DND-41 (cell line): Measurements from ENCODE around the gene PAH.

Source experiments
- ATAC-seq: fragments of 200-7000 bp; cut with Tn5 transposase; 3 replicates; pipeline ENCODE4 v1.9.1; 2021; ENCODE audit warnings: low read depth; ENCODE audit not compliant: insufficient read depth
- DNase-seq: peaks from one replicate; pipeline ENCODE4 v3.0.0-alpha.2; 2020
- H2AFZ ChIP-seq: 2 replicates; pipeline ENCODE4 v1.6.0; 2012; ENCODE audit warnings: low read depth, low read length
- H3K27ac ChIP-seq: 2 replicates; pipeline ENCODE4 v1.5.1; 2012; ENCODE audit warnings: low read length, inconsistent platforms
- H3K27me3 ChIP-seq: fragments of 200-600 bp; sonication (generic); 2 replicates; pipeline ENCODE4 v1.6.0; 2012; ENCODE audit warnings: low read length, mild to moderate bottlenecking, inconsistent platforms; ENCODE audit not compliant: insufficient read depth, poor library complexity
- H3K36me3 ChIP-seq: 2 replicates; pipeline ENCODE4 v1.5.1; 2012; ENCODE audit warnings: low read length, inconsistent platforms; ENCODE audit not compliant: insufficient read depth
- H3K4me1 ChIP-seq: 2 replicates; pipeline ENCODE4 v1.5.1; 2012; ENCODE audit warnings: mild to moderate bottlenecking, low read length; ENCODE audit not compliant: insufficient read depth
- H3K4me2 ChIP-seq: 2 replicates; pipeline ENCODE4 v1.6.0; 2012; ENCODE audit warnings: mild to moderate bottlenecking, moderate library complexity, low read length, inconsistent platforms; ENCODE audit not compliant: insufficient read depth
- H3K4me3 ChIP-seq, 2 experiments: fragments of 200-600 bp in 1 of 2; shearing (Covaris generic) in 1 of 2; 2 replicates each; pipeline ENCODE4 v1.5.1; 2012 to 2016; ENCODE audit warnings: inconsistent platforms in 2 of 2, low read length in 2 of 2, mild to moderate bottlenecking in 2 of 2, low read depth in 1 of 2, moderate library complexity in 1 of 2
- H3K79me2 ChIP-seq: 2 replicates; pipeline ENCODE4 v1.6.0; 2012; ENCODE audit warnings: low read length, inconsistent platforms; ENCODE audit not compliant: insufficient read depth
- H3K9ac ChIP-seq: 2 replicates; pipeline ENCODE4 v1.6.0; 2012; ENCODE audit warnings: low read depth, mild to moderate bottlenecking, inconsistent platforms, low read length, moderate library complexity
- H3K9me3 ChIP-seq: 2 replicates; pipeline ENCODE4 v1.5.1; 2012; ENCODE audit warnings: low read length, moderate library complexity, mild to moderate bottlenecking, inconsistent platforms; ENCODE audit not compliant: insufficient read depth, severe bottlenecking
- H4K20me1 ChIP-seq: 2 replicates; pipeline ENCODE4 v1.6.0; 2012; ENCODE audit warnings: low read length; ENCODE audit not compliant: insufficient read depth
- EZH2 ChIP-seq: IDR thresholded peaks from 3 replicates; pipeline ENCODE4 v1.6.1; 2012; ENCODE audit warnings: borderline replicate concordance, low read depth, mild to moderate bottlenecking, moderate library complexity, low read length, inconsistent platforms; ENCODE audit not compliant: severe bottlenecking
- TF ChIP-seq, protein P1 (sequence below): IDR thresholded peaks from 2 replicates; pipeline ENCODE4 v1.5.1; 2012; ENCODE audit warnings: borderline replicate concordance, low read length, moderate library complexity, mild to moderate bottlenecking; ENCODE audit not compliant: poor library complexity, severe bottlenecking; ENCODE audit errors: extremely low read depth

The PAH gene

DNA sequence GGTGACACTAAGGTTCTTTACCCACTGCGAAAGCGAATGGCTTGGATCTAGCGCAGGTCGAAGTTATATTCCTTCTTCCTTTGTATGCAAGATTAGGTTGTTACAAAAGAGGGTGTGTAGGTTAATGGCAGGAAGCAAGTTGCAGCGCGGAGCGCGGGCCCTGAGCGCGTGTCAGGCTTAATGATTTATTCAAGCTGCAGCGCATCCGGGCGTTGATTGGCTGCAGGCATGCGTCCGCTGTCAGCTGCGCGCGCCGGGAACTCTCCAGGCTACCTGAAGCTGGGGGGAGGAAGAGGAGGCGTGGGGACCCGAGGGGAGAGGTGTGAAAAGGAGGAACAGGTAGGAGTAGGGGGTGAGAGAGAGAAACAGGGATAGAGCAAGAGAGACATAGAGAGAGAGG, 47.8 kb upstream of the PAH start:
- Histone ChIP-seq H3K4me1 (no peaks in the 10 kb centered on the region), H3K36me3 (no peaks in the 10 kb centered on the region), H3K27me3 (peaks cover 3% of the 10 kb centered on the region), H4K20me1 (no peaks in the 10 kb centered on the region), H3K4me2 (no peak overlapping the region), H3K9ac (no peak overlapping the region), H3K27ac (no peak overlapping the region), H3K79me2 (no peaks in the 10 kb centered on the region), H2AFZ (no peak overlapping the region), H3K9me3 (no peaks in the 10 kb centered on the region), H3K4me3 (no peak overlapping the region)
- DNase-seq (no peak), ATAC-seq (no peak)
- no peak for TF ChIP-seq EZH2
- TF ChIP-seq, protein P1, sequence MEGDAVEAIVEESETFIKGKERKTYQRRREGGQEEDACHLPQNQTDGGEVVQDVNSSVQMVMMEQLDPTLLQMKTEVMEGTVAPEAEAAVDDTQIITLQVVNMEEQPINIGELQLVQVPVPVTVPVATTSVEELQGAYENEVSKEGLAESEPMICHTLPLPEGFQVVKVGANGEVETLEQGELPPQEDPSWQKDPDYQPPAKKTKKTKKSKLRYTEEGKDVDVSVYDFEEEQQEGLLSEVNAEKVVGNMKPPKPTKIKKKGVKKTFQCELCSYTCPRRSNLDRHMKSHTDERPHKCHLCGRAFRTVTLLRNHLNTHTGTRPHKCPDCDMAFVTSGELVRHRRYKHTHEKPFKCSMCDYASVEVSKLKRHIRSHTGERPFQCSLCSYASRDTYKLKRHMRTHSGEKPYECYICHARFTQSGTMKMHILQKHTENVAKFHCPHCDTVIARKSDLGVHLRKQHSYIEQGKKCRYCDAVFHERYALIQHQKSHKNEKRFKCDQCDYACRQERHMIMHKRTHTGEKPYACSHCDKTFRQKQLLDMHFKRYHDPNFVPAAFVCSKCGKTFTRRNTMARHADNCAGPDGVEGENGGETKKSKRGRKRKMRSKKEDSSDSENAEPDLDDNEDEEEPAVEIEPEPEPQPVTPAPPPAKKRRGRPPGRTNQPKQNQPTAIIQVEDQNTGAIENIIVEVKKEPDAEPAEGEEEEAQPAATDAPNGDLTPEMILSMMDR, result no peak

DNA sequence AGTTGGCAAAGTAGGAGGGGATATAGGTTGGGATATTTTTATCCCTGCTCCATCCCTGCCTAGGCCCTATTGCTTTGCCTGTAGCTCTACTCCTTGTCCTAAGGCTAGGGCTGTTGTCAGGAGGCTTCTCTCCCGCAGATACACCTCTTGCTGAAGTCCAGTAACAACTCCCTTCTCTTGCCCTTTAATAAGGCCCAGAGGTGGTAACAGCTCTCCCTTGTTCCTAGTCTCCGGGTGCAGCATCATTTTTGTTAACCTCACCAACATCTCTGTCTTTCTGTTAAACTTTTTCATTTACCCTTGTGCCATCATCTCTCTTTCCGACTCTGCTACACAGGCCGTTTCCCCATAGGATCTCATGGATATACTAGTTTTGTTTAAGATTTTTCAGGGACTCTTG, 46.8 kb upstream of the PAH start:
- Histone ChIP-seq H3K9ac (no peak overlapping the region), H2AFZ (no peak overlapping the region), H3K4me1 (no peaks in the 10 kb centered on the region), H3K4me2 (no peak overlapping the region), H3K27ac (no peak overlapping the region), H3K27me3 (peaks cover 1% of the 10 kb centered on the region), H3K36me3 (no peaks in the 10 kb centered on the region), H3K79me2 (no peaks in the 10 kb centered on the region), H3K9me3 (no peaks in the 10 kb centered on the region), H3K4me3 (no peak overlapping the region), H4K20me1 (no peaks in the 10 kb centered on the region)
- TF ChIP-seq EZH2, result no peak
- TF ChIP-seq, protein P1, result no peak
- DNase-seq, result no peak
- no peak for ATAC-seq

DNA sequence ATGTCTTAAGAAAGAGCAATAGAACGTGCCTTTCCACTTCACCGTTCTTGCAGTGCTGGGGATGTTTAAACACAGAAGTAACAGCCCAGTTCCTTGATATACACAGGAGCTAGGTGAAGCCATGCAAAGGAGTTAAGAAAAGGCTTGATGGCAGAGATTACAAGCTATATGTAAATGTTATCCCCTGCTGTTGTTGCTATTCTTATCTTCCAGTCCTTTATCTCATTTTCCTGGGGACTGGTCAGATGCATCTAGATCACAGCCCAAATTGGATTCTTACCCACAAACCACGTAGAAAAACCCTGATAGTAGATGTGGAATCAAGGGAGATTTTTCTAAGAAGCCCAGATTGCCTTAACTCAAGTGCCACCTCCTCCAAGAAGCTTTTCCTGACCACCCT, 45.9 kb upstream of the PAH start:
- no peaks in the 10 kb centered on the region for H4K20me1 ChIP-seq
- H3K4me2 ChIP-seq, result no peak overlapping the region
- H3K4me1 ChIP-seq, result no peaks in the 10 kb centered on the region
- no peak overlapping the region for H3K27ac ChIP-seq
- TF ChIP-seq, protein P1, result no peak
- no peak for TF ChIP-seq EZH2
- no peak overlapping the region for H2AFZ ChIP-seq
- H3K27me3 ChIP-seq, result no peaks in the 10 kb centered on the region
- no peak for DNase-seq
- H3K9me3 ChIP-seq, result no peaks in the 10 kb centered on the region
- H3K9ac ChIP-seq, result no peak overlapping the region
- H3K79me2 ChIP-seq, result no peaks in the 10 kb centered on the region
- no peaks in the 10 kb centered on the region for H3K36me3 ChIP-seq
- no peak for ATAC-seq
- H3K4me3 ChIP-seq, result no peak overlapping the region

DNA sequence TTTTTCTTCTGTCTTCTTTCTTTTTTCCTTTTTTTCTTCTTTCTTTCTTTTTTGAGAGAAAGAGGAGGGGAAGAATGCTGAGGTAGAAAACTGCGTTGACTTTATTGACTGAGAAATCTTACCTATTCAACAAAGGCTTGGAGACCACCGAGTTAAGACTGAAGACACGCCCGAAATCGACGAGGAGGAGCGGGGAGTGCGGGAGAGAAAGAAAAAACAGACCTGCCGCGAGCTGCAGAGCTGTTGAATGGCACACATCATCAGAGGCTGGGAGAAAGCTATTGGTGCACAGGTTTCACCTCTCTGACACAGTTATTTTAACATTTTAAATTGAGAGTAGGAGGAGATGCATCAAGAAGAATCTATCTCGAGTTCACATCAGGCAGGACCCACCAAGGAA, 45.5 kb upstream of the PAH start:
- no peak overlapping the region for H3K27ac ChIP-seq
- H3K9me3 ChIP-seq, result no peaks in the 10 kb centered on the region
- TF ChIP-seq, protein P1, result no peak
- TF ChIP-seq EZH2, result no peak
- H3K4me1 ChIP-seq, result no peaks in the 10 kb centered on the region
- no peaks in the 10 kb centered on the region for H4K20me1 ChIP-seq
- no peaks in the 10 kb centered on the region for H3K79me2 ChIP-seq
- no peak overlapping the region for H3K4me3 ChIP-seq
- H2AFZ ChIP-seq, result no peak overlapping the region
- H3K4me2 ChIP-seq, result no peak overlapping the region
- ATAC-seq, result no peak
- no peaks in the 10 kb centered on the region for H3K36me3 ChIP-seq
- no peak overlapping the region for H3K9ac ChIP-seq
- DNase-seq, result no peak
- no peaks in the 10 kb centered on the region for H3K27me3 ChIP-seq
